NCI-H1694 treated with DMSO at 0.1 percent for 48 hours (cell line): ENCODE data around the gene SLC43A1.
A peak's percentile ranks its signal among the peaks of the same experiment; 100 is the strongest.
"Not testable (repeated sequence)": the region's sequence is repeated elsewhere in the genome, so short reads cannot be mapped to it uniquely, and the experiment has no call there.

Source experiments
- DNase-seq: peaks from one replicate; lab custom pipeline; 2025; lab: John Stamatoyannopoulos, UW

SLC43A1 gene

GRCh38 chr11:57460758-57461749 lies 54.4 kb downstream of the SLC43A1 start:
- DNase-seq: no peak

DNA sequence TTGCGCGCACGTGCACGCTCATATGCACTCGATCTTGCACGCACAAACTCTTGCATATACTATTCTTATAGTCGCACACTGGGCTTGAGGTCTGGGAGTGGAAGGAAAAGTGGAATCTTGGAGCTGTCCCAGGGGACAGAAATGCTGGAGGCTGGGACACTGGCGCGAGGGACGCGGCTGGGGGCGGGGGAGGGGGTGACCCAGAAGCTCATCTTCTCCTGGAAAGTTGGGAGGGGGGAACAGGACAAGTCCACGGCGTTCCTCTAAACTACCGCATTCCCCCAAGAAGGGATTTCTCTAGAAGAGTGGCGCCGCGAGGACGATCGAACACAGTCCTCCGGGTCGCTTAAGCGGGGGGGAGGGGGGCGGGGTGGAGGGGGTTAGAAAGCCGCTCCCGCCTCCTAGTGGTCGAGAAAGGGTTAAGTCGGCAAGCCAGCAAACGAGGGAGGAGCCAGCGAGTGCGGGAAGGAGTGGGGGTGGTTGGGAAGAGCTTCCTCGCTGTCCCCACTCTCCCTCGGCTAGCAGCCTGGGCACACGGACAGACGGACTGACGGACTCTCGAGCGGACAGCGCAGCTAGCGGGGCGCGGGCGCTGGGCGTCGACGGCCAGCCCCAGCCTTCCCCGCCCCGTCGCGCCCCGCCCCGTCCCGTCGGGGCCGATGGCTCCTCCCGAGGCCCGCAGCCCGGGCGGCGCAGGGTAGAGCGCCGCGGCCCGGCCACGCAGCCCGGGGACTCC lies 55.3 kb downstream of the SLC43A1 start, which contains the start of gene RTN4RL2:
Gene RTN4RL2, plus strand, starts transcription at position 507 of the 736 bp plus-strand sequence. CDS start 338 bp downstream, outside the sequence.
- peak; percentile 54 for DNase-seq

- DNase-seq: no peak
Observed at GRCh38 chr11:57459164-57460021, 56.1 kb downstream of the SLC43A1 start.

- peak; percentile 67 for DNase-seq
Observed at GRCh38 chr11:57458410-57459163, 56.9 kb downstream of the SLC43A1 start.

DNA sequence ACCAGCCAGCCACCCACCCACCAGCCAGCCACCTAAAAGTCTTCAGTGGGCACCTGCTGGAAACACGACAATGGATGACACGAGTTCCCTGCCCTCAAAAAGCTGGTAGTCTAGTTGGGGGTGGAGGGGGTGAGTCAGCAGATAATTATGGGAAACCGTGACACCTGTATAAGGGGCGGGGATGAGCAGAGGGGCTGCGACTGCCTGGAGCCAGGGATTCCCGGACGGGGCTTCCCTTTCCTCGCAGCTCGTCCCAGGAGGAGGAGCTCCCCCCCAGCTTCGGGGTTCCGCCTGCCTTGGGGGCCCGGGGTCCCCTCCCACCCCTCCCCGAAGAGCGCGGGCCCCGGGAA lies 57.5 kb downstream of the SLC43A1 start:
- DNase-seq: peak; percentile 58

DNA sequence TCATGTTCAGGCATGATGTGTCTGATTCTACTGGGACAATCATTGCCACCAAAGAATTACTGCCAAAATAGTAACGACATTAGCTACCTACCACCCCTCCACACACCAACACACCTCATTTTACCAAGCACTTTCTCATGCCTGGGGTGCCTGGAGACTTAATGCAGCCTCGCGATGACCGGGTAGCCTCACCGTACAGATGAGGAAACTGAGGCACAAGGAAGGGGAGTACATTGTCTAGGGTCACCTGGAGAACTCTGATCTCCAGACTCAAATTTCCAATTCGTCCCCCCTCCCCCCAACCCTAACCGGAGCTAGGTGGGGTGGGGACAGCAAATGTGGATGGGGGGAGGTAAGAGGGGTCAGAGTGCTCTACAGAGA lies 57.9 kb downstream of the SLC43A1 start:
- peak; percentile 56 for DNase-seq

DNA sequence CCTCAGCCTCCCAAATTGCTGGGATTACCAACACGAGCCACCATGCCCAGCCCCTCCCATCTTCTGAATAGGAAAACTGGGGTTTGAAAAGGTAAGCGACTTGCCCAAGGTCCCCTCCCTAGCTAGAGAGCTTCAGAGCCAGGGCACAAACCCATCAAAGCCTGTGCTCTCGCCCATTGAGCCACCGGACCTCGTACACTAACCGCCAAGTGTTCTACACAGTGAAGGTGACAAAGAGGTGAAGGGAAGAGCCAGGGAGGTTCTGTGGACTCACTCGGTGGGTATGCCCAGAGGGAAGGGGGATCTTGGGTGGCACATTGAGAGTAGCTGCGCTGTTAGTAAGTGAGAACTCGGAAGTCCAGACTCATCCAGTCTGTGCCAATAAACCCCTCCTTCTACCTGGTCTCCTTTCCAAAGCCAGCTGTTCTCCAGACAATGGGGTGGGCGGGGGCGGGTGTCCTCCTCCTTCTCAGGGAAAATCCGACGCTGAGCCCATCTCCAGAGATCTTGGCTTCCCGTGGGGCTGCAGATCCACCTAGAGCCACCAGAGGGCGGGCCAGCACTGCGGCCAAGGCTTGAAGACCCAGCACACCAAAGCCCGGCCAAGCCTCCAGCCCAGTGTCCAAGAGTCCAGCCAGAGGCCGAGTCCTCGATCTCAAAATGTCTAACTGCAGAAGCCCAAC lies 58.4 kb downstream of the SLC43A1 start:
- peak; percentile 56 for DNase-seq

DNA sequence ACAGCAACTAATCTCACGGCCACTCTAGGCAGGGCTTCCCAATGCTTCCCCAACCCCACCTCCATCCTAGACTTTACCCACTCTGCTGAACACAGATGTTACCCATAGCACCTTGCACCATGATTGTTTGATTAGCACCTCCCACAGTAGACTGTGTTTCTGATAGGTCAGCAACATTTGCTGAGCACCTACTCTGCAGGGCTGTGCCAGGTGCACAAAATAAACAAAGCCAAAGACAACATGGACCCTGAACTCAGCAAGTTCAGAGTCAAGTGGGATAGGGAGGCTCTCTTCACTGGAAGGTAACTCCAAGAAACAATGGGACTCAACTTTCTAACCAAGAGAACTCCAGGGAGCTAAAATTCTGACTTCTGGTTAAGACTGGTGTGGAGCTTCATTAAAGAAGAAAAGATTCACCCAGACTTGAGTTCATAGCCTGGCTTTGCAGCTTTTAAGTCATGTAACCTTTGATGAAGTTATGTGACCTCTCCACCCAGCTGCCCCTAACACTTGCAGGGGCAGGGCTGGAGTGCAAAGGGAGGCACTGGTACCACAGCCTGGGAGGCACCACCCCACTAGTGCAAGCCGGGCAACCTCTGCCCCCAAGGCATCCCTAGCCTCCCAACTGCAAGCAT lies 61.8 kb downstream of the SLC43A1 start:
- DNase-seq: no peak

DNA sequence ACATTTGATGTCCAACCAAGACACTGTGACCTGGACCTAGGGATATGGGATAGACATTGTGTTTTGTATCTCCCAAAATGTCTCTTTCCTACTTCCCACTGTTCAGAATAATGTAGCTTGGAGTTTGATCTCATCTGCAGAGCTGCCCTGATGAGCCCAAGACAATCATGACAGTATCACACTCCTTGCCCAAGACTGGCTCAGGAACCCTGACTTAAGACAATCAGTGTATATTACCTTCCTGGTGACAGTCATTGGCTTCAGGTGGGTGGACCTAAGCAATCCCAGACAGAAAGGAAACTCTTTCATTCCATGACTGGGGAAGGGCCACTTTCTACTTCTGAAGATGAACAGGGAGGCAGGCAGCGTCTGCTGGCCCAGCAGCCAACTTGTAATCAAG lies 69.4 kb downstream of the SLC43A1 start:
- no peak for DNase-seq

- DNase-seq: not testable (repeated sequence)
Observed at GRCh38 chr11:57445122-57445394, 70.4 kb downstream of the SLC43A1 start.

- no peak for DNase-seq
Observed at GRCh38 chr11:57444362-57445121, 71.0 kb downstream of the SLC43A1 start.

DNA sequence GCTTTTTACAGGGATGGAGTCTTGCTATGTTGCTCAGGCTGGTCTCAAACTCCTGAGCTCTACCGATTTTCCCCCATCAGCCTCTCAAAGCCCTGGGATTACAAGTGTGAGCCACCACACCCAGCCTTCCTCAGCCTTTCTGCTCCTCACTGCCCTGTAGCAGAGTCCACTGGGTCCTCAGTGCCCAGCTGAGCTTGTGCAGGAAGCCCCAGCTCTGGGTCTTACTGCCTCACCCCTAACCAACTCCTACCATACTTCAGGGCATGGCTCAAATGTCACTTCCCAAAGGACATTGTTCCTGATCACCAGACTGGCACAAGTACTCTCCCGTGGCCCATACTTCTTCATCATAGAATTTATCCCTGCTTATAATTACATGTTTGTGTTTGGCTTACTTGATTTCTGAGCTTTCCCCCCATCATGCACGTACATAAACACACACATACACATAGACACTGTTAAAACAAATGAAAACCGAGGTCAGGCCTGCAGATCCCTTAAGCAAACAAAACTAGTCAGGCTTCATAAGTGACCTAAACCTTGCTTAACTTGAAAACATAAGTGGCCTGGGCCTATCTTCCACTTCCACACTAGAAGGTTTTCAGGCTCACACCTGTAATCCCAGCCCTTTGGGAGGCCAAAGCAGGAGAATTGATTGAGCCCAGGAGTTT lies 74.6 kb downstream of the SLC43A1 start:
- no peak for DNase-seq

GRCh38 chr11:57439786-57440185 lies 75.7 kb downstream of the SLC43A1 start:
- DNase-seq: no peak

DNA sequence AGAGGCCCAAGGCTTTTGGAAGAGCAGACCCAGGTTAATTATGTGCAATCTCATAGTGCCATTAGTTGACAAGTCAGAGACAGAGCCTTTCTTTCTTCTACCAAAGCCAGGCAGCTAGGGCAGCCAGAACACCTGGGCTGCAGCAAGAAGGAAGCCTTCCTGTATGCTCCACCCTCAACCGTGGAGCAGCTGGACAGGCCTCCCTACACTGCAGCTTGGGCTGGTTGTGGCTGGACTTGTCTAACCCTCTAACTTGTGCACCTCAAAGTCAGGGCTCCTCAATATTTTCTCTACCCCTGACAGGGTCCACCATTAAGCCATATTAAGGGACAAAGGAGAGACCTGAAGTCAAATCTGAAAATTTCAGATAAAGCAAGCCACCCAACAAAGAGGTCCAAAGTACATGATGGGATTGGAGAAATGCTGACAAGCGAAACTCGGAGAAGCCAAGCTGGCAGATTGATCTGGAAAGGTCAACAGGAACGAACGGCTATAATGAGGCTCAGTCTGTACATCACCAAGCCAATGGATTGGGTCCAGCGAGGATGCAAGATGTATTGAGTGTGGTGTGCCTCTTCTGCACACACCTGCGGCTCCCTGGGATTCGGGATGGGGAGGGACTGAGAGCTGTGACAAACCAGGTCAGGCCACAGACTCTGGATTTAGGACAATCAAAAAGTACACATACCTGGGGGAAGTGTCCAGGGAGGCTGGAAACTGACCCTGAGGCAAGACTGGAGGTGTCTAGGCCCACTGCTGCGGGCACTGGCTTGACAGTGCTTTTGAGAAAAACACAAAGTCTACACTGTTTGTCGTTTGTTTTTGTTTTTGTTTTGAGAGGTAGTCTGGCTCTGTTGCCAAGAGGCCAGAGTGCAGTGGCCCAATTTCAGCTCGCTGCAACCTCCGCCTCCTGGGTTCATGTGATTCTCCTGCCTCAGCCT lies 76.9 kb downstream of the SLC43A1 start:
- DNase-seq: no peak

DNA sequence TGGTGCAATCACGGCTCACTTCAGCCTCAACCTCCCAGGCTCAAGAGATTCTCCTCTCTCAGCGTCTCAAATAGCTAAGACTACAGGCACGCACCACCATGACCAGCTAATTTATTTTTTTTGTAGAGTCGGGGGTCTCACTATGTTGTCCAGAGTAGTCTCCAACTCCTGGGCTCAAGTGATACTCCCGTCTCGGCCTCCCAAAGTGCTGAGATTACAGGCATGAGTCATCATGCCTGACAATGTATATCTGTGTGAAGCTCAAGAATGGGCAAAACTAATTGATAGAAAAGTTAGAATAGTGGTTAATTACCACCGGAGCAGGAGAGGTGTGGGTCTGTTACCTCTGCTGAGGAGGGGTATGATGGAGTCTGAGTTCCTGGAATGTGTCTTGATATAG lies 79.5 kb downstream of the SLC43A1 start:
- DNase-seq: no peak

- no peak for DNase-seq
Observed at GRCh38 chr11:57434640-57435546, 80.6 kb downstream of the SLC43A1 start.
